Glutamatergic neuron (in vitro differentiated cells): Measurements from ENCODE around the gene KCNIP1. TPM values are rescaled to one million over a fixed set of nuclear protein-coding genes. Genes with fewer than 3 reads are reported as not detected.

ENCODE experiments used
- DNase-seq: peaks from one replicate; pipeline ENCODE4 v3.0.0; 2022
- H3K27ac Mint-ChIP-seq: one replicate; pipeline ENCODE4 v1.8.0; 2020; ENCODE audit warnings: mild to moderate bottlenecking, mixed read lengths, inconsistent platforms; ENCODE audit not compliant: unreplicated experiment
- H3K27me3 Mint-ChIP-seq: one replicate; pipeline ENCODE4 v1.8.0; 2020; ENCODE audit warnings: mild to moderate bottlenecking, moderate library complexity, mixed read lengths, inconsistent platforms; ENCODE audit not compliant: unreplicated experiment
- H3K36me3 Mint-ChIP-seq: one replicate; pipeline ENCODE4 v1.8.0; 2020; ENCODE audit warnings: mild to moderate bottlenecking, mixed read lengths, inconsistent platforms; ENCODE audit not compliant: unreplicated experiment
- H3K4me1 Mint-ChIP-seq: one replicate; pipeline ENCODE4 v1.8.0; 2020; ENCODE audit warnings: mild to moderate bottlenecking, low read depth, mixed read lengths, inconsistent platforms; ENCODE audit not compliant: unreplicated experiment
- H3K4me3 Mint-ChIP-seq: one replicate; pipeline ENCODE4 v1.8.0; 2020; ENCODE audit warnings: mild to moderate bottlenecking, mixed read lengths, inconsistent platforms; ENCODE audit not compliant: unreplicated experiment
- H3K9me3 Mint-ChIP-seq: one replicate; pipeline ENCODE4 v1.8.0; 2020; ENCODE audit warnings: mild to moderate bottlenecking, moderate library complexity, mixed read lengths, inconsistent platforms; ENCODE audit not compliant: unreplicated experiment
- CTCF ChIP-seq: fragments of 200-600 bp; sonication (generic); IDR thresholded peaks from one replicate; pipeline ENCODE4 v1.5.0; 2021; ENCODE audit not compliant: partially characterized antibody, unreplicated experiment
- total RNA-seq: library from RNA; stranded (reverse); fragmentation: NEBNext Ultra II Directional; extraction: Animal tissue kit (Norgen Biotek cat#: 25700); gene quantifications from one replicate; pipeline ENCODE4 v1.2.1, GENCODE V29; 2021; ENCODE audit not compliant: unreplicated experiment

KCNIP1 gene
- total RNA-seq, 1 donor from 2014 or later = 0.47 TPM

DNA sequence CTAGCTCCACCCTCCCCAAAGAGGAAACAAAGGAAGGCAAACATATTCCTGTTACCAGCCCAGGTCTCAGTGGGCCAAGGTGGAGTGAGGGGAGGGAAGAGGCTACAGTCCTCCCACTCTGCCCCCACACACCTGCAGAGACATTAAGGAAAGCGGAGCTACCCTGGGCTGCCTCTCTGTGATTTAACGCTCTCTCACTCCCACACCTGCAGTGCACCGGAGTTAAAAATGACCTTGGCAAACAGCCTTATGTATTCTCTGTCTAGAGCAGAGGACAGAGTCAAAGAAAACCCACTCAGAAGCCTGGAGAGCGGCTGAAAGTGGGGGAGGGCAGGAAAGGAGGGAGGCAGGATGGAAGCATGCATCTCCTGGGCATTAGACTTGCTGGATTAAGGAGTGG lies 32.7 kb downstream of the KCNIP1 start:
- Mint-ChIP-seq H3K4me3 (no peak overlapping the region), H3K27ac (no peak overlapping the region), H3K9me3 (peaks cover 3% of the 10 kb centered on the region), H3K27me3 (peaks cover 9% of the 10 kb centered on the region), H3K4me1 (no peaks in the 10 kb centered on the region), H3K36me3 (no peaks in the 10 kb centered on the region)
- no peak for TF ChIP-seq CTCF
- DNase-seq = no peak

DNA sequence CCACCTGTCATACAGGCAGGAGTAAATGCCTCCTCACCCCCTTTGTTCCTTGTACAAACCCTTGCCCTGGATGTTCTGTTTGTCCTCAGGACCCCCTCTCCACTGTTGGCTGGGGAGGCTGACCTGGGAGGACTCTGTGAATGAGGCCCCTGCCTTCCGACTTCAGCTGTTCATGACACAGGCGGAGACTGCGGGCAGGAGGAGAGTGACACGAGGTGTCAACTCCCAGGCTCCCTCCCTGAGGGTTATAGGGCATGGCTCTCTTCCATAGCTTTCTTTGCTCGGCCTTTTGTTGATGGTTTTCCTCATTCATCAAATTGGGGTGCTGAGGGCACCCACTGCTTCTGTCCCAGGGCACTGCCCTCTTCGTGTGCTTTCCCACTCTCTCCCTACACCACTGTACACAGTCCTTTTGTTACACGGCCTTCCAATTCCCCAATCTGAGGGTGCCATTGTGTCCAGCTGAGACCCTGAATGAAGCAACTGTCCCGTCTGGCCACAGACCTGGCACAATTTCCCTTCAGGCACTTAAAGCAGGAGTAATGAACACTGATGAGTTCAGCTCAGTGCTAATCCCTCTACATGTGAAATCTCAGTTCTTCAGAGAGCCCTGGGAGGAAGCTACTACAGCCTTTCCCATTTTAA lies 33.8 kb downstream of the KCNIP1 start:
- peaks cover 6% of the 10 kb centered on the region for H3K27me3 Mint-ChIP-seq
- H3K27ac Mint-ChIP-seq = no peak overlapping the region
- H3K4me1 Mint-ChIP-seq = no peaks in the 10 kb centered on the region
- no peak overlapping the region for H3K4me3 Mint-ChIP-seq
- H3K36me3 Mint-ChIP-seq = no peaks in the 10 kb centered on the region
- no peak for DNase-seq
- no peak for TF ChIP-seq CTCF
- H3K9me3 Mint-ChIP-seq = peaks cover 3% of the 10 kb centered on the region

- H3K36me3 Mint-ChIP-seq = no peaks in the 10 kb centered on the region
- no peak for TF ChIP-seq CTCF
- H3K9me3 Mint-ChIP-seq = peaks cover 3% of the 10 kb centered on the region
- no peak overlapping the region for H3K27ac Mint-ChIP-seq
- H3K27me3 Mint-ChIP-seq = peaks cover 5% of the 10 kb centered on the region
- H3K4me3 Mint-ChIP-seq = no peak overlapping the region
- no peaks in the 10 kb centered on the region for H3K4me1 Mint-ChIP-seq
- DNase-seq = no peak
Observed at GRCh38 chr5:170538096-170538465, 34.3 kb downstream of the KCNIP1 start.

- peaks cover 3% of the 10 kb centered on the region for H3K9me3 Mint-ChIP-seq
- no peaks in the 10 kb centered on the region for H3K4me1 Mint-ChIP-seq
- TF ChIP-seq CTCF = no peak
- H3K4me3 Mint-ChIP-seq = no peak overlapping the region
- no peaks in the 10 kb centered on the region for H3K36me3 Mint-ChIP-seq
- no peak for DNase-seq
- H3K27me3 Mint-ChIP-seq = peaks cover 4% of the 10 kb centered on the region
- no peak overlapping the region for H3K27ac Mint-ChIP-seq
Observed at GRCh38 chr5:170538696-170539586, 35.1 kb downstream of the KCNIP1 start.

DNA sequence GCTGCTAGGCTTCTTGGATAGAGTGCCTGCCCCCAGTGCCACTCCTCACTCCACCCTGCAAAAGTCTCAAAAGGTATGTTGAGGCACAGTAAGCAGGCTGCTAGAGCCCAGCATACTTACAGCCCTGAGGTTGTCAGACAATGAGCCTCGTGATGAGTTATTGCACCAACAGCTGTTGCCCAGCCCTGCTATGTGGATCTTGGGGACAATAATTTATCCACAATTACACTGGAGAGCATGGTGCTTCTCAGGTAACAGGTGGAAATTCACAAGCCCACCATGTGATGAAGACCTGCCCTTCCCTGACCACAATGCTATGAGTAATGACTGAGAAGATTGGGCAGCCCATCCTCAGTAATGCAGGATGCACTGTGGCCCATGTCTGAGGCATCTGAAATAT lies 36.5 kb downstream of the KCNIP1 start:
- DNase-seq = no peak
- Mint-ChIP-seq H3K4me3 (no peak overlapping the region), H3K9me3 (peaks cover 2% of the 10 kb centered on the region), H3K36me3 (peaks cover 2% of the 10 kb centered on the region), H3K4me1 (no peaks in the 10 kb centered on the region), H3K27ac (no peak overlapping the region), H3K27me3 (peaks cover 4% of the 10 kb centered on the region)
- TF ChIP-seq CTCF = no peak
